HG03045 (cell line): Measurements from ENCODE around the gene IRX6.

ENCODE experiments used
- ATAC-seq: cut with Tn5 transposase; IDR thresholded peaks from one replicate; pipeline ENCODE4 v1.9.1; 2021; ENCODE audit warnings: mild to moderate bottlenecking, moderate library complexity; ENCODE audit not compliant: unreplicated experiment

Gene IRX6

DNA sequence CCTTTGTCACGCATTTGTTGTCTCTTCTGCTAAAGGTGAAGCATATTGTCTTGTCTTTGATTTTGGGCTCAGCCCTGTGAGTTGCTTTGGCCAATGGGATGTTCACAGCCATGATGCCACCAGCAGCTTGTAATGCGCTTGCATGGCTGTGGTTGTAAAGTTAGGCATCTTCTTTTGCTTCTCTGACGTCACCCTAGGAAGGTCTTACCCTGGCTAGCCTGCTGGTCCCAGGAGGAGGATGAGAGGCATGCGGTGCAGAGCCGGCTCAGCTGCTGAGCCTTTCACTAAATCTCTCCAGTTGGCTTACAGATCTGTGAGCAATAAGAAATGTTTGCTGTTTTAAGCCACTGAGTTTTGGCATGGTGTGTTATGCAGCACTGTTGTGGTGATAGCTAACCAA, 40.8 kb downstream of the IRX6 start:
- no peak for ATAC-seq

DNA sequence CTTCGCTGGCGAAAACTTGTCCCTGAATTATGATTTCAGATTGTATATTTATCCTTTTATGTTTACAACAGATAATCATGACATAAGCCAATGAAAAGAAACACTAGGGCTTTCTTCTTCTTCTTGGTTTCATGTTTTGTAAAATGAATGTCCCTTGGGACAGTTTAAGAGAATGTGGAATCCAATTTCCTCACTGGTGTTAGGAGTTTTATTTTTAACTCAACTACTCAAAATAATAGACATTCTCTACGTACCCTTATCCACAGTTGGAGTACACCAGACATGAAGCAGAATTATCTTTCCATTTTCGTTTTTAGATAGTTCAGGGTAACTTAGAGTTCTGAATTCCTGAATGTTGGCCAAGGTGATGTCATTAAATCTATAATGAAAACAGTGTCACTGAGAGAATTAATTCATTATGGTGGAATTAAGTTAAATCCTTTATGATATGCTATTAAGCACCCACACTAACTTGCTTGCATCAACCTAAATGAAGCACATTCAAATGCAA, 43.4 kb downstream of the IRX6 start:
- ATAC-seq, result no peak

DNA sequence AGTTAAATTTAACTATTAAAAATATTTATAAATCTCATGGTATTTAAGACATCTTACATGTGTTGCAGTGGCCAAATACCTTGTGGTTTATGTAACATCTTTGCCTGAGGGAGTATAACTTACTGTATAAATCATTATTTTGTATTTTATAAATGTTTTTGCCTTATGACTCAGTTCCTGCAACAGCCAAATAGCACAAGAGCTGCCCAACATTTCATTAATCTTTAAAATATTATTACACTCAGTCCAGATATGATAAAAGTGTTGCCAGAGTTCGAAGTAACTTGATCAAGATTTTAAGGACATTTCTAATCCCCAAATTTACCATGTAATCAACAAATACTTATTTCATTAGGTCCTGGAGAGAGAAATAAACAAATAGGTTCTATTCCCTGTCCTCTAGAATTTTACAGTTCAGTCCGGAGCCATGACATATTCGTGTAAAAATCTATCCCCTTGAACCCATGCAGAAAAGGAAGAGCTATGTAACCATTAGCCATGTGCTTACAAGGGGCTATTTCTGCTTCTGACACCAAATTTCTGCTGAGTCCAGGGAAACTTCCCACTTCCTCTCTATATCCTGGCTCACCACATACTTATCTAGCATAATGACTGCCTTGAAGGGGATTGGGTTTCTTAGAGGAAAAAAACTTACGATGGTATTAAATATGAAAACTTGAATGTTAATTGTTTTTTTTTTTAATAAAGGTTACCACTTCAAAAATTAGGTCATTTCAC, 44.0 kb downstream of the IRX6 start:
- no peak for ATAC-seq

DNA sequence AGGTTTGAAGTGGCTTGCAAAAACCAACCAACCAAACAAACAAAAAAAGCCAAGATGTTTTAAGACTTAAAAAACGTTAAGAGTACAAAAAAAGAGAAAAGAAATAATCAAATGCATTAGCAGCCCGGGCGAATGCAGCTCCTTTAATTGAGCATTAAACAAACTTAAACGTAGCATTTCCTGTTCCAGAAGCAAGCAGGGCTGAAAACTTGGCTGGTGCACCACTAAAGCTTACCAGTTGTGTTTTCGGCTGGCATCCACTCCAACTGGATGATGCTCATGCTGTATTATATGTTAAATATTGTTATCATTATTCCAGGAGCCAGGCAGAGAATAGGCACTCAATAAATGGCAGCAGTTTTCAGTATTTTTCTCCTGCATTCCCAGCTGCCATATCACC, 45.1 kb downstream of the IRX6 start:
- no peak for ATAC-seq

DNA sequence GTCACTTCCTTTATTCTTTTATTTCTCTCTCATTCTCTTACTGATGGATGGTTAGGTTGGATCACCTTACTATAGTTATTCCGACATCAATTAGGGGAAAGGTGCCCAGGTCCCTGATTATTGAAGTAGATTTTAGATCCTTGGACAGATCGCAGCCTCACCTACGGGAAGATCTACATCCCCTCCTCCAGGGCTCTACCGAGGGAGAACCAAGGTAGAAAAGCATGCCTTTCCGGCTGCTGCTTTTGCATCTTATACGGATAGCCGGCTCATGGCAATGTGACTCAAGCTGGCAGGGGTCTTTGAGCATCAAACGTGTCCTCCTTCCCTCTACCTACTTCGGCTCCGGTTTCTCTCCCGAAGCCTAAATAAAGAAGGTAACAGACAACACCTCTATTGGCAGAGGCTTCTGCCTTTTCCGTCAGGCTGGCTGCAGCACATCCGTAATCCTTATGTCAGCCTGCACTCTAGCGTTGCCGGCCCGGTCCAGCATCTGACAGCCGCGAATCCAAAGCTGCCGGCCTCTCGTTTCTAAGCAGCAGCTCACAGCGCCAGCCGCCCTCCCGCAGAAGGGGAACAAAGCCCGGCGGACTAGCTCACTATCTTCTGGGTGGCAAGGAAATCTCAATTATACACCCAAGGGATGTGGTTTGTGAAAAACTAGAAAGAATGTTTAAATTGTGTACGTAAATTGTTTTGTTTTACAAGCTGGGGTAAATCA, 46.9 kb downstream of the IRX6 start:
- no peak for ATAC-seq

DNA sequence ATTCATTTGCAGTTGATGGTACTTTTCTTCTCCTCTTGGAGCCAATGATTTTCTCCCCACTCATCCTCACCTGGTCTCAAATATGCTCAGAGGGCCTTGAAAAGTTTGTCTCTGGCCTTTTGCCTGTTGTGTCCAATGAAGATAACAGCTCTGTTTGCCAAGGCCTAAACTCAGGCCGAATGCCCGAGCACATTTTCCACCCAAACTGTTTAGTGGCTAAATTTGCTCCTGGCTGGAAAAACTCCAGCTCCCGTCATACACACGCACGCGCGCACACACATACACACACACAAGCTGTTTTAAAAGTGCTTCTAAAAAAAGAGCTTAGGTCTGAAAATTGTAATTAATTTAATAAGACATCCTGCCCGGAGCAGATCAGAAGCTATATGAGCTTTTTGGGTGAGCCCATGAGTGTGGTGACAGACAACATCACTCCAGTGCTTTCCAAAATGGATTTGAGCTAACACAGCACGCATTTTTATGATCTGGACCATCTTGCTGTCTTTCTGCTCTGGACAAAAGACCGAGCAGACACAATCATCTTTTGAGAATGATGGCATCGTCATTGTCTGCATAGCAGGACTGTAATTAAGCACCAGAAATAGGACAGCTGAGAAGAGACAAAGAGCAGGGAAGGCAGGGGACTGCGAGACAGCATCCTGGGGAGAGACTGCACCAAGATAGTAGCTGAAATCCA, 48.9 kb downstream of the IRX6 start:
- ATAC-seq, result no peak

DNA sequence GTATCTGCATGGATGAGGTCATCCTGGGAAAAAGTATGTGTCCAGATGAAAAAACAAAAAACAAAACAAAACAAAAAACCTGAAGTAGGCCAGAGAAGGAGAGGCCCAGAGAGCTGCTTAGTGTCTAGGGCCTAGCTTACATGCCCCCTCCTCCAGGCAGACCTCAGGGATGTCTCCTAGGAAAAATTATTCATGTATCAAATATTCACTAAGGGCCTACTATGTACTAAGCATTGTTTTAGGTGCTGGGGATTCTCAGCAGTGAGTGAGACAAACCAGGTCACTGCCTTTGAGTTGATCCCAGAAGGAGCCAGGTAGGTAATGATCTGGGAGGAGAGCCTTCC, 49.5 kb downstream of the IRX6 start:
- ATAC-seq, result no peak

DNA sequence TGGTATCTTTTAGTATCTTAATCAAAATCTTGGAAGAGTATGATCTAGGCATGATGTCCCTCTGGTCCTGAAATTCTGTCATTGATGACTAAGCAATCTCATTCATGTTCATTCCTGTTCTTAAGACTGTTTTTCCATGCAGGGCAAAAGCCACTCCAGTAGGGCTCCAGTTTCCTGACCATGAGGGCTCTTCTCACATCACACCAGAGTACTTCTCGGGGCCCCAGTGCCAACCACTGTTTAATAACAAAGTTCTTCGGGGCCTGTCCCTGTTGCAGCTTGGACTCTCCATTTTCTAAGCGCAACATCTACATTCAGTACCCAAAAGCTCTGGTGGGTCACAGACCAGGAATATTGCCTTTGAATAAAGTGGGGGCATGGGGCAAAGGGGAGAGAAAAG, 52.0 kb downstream of the IRX6 start:
- no peak for ATAC-seq

DNA sequence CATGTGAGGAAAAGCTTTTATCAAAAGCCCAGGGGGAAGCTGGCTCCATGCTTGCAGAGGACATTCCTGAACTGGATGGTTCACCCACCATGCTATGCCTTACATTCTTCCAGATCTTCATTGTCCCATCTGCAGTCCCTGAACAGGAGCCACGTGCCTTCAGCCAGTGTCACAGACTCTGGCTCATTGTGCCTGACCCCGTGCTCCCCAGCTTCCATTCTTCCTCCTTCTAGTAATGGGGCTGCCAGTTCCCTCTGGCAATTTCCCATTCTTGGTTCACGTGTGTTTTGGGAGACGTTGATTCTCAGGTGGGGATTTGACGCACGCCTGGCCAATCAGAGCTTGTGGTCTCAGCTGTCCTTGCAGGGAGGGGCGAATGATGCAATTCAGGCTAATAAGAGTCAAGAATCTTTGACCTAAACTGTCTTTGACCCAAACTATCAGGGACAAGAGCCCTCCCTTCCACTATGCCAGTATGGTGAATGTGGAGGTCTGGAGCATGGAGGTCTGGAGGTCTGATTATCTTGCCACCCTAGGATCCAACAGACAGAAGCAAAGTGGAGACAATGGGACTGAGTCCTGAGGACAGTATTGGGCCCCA, 52.7 kb downstream of the IRX6 start:
- no peak for ATAC-seq

DNA sequence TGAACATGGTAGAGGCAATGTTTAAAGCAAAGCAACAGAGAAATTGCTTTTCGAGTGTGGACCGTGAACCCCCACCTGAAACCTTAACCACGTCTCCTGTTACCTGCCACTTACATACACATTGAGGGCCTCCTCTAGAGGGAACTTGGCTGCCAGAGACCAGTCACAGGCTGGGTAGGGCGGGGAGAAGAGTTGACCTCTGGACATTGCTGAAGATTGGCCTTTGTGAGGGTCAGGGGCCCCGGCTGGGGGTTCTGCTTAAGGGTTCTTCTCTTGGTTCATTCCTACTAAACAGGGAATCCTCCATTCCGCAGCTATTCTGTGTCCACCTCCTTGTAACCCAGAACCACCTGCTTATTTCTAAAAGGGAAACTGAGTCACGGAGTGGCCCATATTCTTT, 53.8 kb downstream of the IRX6 start:
- ATAC-seq, result no peak

DNA sequence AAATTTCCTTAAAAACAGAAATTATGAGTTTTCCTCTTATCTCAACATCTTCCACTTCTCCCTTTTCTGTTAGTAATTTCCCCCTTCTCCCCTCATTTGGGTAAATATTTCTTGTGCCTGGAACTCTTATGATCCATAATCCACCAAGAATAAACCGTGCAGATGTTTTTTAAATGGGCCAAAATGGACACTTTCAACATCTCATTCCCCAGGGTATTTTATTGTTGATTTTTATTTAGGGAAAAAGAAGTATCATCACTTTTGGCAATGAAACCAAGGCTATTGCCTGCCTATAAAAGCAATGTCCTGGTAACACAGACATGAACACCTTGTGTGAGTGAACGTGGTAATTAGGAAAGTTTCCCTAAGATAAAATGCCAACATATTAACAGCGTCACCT, 54.6 kb downstream of the IRX6 start:
- no peak for ATAC-seq

DNA sequence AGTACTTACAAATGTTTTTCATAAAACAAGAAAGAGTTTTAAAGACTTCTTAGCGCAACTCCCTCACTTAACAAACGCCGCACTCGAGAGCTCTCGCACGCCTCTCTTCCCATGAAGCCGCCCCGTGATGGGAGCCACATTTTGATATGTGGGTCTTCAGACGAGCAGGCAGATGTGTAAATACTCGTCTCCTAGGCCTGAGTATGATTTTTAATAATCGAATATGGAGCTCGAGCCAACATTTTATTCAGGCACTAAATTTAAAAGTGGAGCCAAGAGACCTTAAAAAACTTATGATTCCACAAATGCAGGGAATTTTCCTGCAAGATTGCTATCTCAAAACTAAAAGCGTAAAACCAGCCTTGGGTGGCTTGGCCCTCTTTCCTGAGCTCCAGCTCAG, 55.4 kb downstream of the IRX6 start:
- ATAC-seq, result no peak

DNA sequence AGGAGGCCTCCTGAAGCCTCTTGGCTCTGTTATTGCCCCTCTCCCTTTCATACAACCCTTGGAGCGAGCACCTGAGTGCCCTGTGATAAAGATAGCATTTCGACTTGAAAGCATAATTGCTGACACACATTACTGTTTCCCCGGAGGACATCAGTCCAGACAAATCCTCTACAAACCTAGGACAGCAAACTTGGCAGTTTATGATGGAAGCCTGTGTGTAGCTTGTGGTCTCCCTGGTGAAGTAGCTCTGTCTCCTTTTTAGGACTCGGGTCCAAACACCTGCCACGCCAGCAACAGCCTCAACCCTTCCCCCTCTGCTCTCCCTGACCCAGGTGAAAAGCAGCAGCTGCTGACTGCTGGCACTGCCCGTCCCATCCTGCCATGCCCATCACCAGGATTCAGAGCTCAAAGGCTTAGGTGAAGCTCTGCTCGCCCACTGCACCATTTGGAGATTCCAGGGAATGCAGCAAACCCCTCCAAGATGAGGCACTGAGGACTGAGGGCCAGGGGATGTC, 55.9 kb downstream of the IRX6 start:
- ATAC-seq, result no peak
